Esophagus muscularis mucosa (tissue), 4 donors: ENCODE measurements around the gene AEBP2. TPM values are rescaled to one million over a fixed set of nuclear protein-coding genes. Genes with fewer than 3 reads are reported as not detected.

Experiments used
- DNase-seq: peaks from one replicate; pipeline ENCODE4 v3.0.0-alpha.2; 2017; ENCODE audit errors: extremely low spot score
- H3K27ac ChIP-seq, 4 donors: fragments of 200-600 bp; sonication (generic); replicated peaks in 1 of 4; 1 replicate in 3 of 4; 2 replicates in 1 of 4; pipeline ENCODE4 v1.5.1; 2016 to 2019; ENCODE audit warnings: mild to moderate bottlenecking in 1 of 4
- H3K27me3 ChIP-seq, 4 donors: fragments of 200-600 bp; sonication (generic); one replicate each; pipeline versions ENCODE4 v1.5.1 to v1.6.0; 2016 to 2019
- H3K36me3 ChIP-seq, 4 donors: fragments of 200-600 bp; sonication (generic); one replicate each; pipeline ENCODE4 v1.5.1; 2016 to 2019
- H3K4me1 ChIP-seq, 4 donors: fragments of 200-600 bp; sonication (generic); one replicate each; pipeline ENCODE4 v1.5.1; 2016 to 2019
- H3K4me3 ChIP-seq, 4 donors: fragments of 200-600 bp; sonication (generic); 1 replicate in 2 of 4; 2 replicates in 2 of 4; pipeline ENCODE4 v1.5.1; 2016 to 2019; ENCODE audit warnings: mild to moderate bottlenecking in 4 of 4, moderate library complexity in 1 of 4
- H3K9me3 ChIP-seq, 4 donors: fragments of 200-600 bp; sonication (generic); 1 replicate in 3 of 4; 2 replicates in 1 of 4; pipeline ENCODE4 v1.5.1; 2016 to 2019
- CTCF ChIP-seq, 3 experiments: fragments of 200-600 bp in 2 of 3; fragments of 450-650 bp in 1 of 3; sonication (generic) in 2 of 3; IDR thresholded peaks; one replicate each; pipeline ENCODE4 v1.5.1; 2017 to 2019; ENCODE audit warnings: antibody characterized with exemption in 3 of 3, mild to moderate bottlenecking in 2 of 3, moderate library complexity in 1 of 3
- EP300 ChIP-seq: sonication (generic); formaldehyde crosslinking; IDR thresholded peaks from one replicate; pipeline ENCODE4 v1.6.1; 2017; ENCODE audit warnings: antibody characterized with exemption
- POLR2A ChIP-seq: fragments of 450-650 bp; IDR thresholded peaks from one replicate; pipeline ENCODE4 v1.6.1; 2017; ENCODE audit warnings: antibody characterized with exemption, moderate library complexity, mild to moderate bottlenecking, low read depth
- POLR2AphosphoS5 ChIP-seq, 2 donors: sonication (generic); formaldehyde crosslinking; IDR thresholded peaks; one replicate each; pipeline ENCODE4 v1.6.1; 2017; ENCODE audit warnings: antibody characterized with exemption in 2 of 2
- WGBS: methylation state at CpG from one replicate; pipeline ENCODE4 v1.1.5; 2018; 5-methylcytosine and 5-hydroxymethylcytosine counted together
- intact Hi-C: fragments of 100-400 bp; cut with DNase I; formaldehyde crosslinking; loops from one replicate; pipeline ENCODE4 v1.15.1; 2023
- total RNA-seq, 4 donors: library from RNA; depleted of rRNA; stranded (reverse); fragments of >200 nt; gene quantifications; one replicate each; pipeline versions ENCODE4 v1.1.0 to v1.2.1, GENCODE V29; 2016

Gene AEBP2
- total RNA-seq, 4 donors from 2014 or later = 31.8 to 48.9 (median 37.1) TPM

GRCh38 chr12:19431407-19432308, 7.6 kb upstream of the AEBP2 start:
- H3K9me3 ChIP-seq = no peaks in the 10 kb centered on the region
- no peaks in the 10 kb centered on the region for H3K27me3 ChIP-seq
- WGBS = 70% methylated on average over 5 of the region's 5 CpGs
- no peaks in the 10 kb centered on the region for H3K36me3 ChIP-seq
- DNase-seq = no peak
- no peak overlapping the region for H3K4me3 ChIP-seq
- H3K27ac ChIP-seq = peak overlapping the region in 2 of 4 donors; percentile 20 to 38
- intact Hi-C loops = no loop called here
- peaks cover 0 to 13% (median 8%) of the 10 kb centered on the region in 4 donors for H3K4me1 ChIP-seq
- no peak for TF ChIP-seq POLR2A

DNA sequence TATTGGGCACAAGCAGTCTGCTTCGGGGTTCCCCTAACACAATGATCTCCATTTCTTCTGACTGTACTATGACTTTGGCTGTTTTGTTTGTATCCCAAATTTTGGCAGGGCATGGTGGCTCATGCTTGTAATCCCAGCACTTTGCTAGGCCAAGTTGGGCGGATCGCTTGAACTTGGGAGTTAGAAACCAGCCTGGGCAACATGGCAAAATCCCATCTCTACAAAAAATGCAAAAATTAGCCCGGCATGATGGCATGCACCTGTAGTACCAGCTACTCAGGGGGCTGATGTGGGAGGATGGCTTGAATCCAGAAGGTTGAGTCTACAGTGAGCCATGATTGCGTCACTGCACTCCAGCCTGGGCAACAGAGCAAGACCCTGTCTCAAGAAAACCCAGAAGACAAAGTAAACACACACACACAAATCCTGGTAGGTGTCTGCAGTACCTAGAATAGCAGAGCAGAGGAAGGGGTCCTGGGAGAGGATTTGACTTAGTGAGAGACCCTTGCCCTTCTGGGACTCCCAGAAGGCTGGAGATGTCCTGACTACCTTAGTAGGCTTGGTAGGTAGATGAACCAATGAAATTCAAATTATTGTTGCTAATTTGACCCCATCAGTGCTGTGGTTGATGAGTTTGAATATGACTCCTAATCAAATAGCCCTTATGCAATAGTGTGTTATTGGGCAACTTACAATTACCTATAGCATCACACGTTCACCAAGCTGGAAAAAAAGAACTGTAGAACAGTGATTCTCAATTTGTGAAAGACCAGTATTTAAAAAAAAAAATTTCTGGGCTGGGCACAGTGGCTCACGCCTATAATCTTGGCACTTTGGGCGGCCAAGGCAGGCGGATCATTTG, 6.8 kb upstream of the AEBP2 start:
- no peaks in the 10 kb centered on the region for H3K9me3 ChIP-seq
- TF ChIP-seq POLR2AphosphoS5 (IDR thresholded peaks at IDR 0.05) = no peak
- no peak for TF ChIP-seq CTCF (IDR thresholded peaks at IDR 0.05)
- no peak for TF ChIP-seq POLR2A
- no peak for TF ChIP-seq EP300
- no peak overlapping the region for H3K4me3 ChIP-seq
- intact Hi-C loops = no loop called here
- no peaks in the 10 kb centered on the region for H3K27me3 ChIP-seq
- WGBS = 93% methylated on average over 9 of the region's 9 CpGs
- H3K36me3 ChIP-seq = no peaks in the 10 kb centered on the region
- no peak for DNase-seq
- peak overlapping the region in 2 of 4 donors; percentile 20 to 38 for H3K27ac ChIP-seq
- peaks cover 0 to 13% (median 8%) of the 10 kb centered on the region in 4 donors for H3K4me1 ChIP-seq

- peak; percentile 34 for DNase-seq
- Histone ChIP-seq H3K27me3 (no peaks in the 10 kb centered on the region), H3K4me3 (no peak overlapping the region), H3K36me3 (no peaks in the 10 kb centered on the region), H3K4me1 (peaks cover 0 to 13% (median 8%) of the 10 kb centered on the region in 4 donors), H3K9me3 (no peaks in the 10 kb centered on the region), H3K27ac (no peak overlapping the region)
- intact Hi-C loops = no loop called here
- 63% methylated on average over 3 of the region's 3 CpGs for WGBS
- TF ChIP-seq CTCF (IDR thresholded peaks at IDR 0.05) = no peak
- no peak for TF ChIP-seq POLR2AphosphoS5 (IDR thresholded peaks at IDR 0.05)
- no peak for TF ChIP-seq POLR2A
- no peak for TF ChIP-seq EP300
Measured at GRCh38 chr12:19434538-19434937, 4.8 kb upstream of the AEBP2 start.

- no peaks in the 10 kb centered on the region for H3K36me3 ChIP-seq
- no peaks in the 10 kb centered on the region for H3K27me3 ChIP-seq
- H3K4me1 ChIP-seq = peaks cover 0 to 14% (median 8%) of the 10 kb centered on the region in 4 donors
- intact Hi-C loops = no loop called here
- no peaks in the 10 kb centered on the region for H3K9me3 ChIP-seq
- no peak overlapping the region for H3K27ac ChIP-seq
- 89% methylated on average over 10 of the region's 10 CpGs for WGBS
- no peak for TF ChIP-seq POLR2A
- no peak for TF ChIP-seq EP300
- no peak for TF ChIP-seq POLR2AphosphoS5 (IDR thresholded peaks at IDR 0.05)
- TF ChIP-seq CTCF (IDR thresholded peaks at IDR 0.05) = no peak
- peak; percentile 57 for DNase-seq
- no peak overlapping the region for H3K4me3 ChIP-seq
Measured at GRCh38 chr12:19435831-19436497, 3.3 kb upstream of the AEBP2 start.
